B cell (primary cell): ENCODE measurements around the gene TBRG4. TPM values are rescaled to one million over a fixed set of nuclear protein-coding genes. Genes with fewer than 3 reads are reported as not detected.

Experiments
- ATAC-seq: fragments of 200-7000 bp; cut with Tn5 transposase; one replicate; pipeline ENCODE4 v1.10.0; 2021; ENCODE audit warnings: low read depth, mild to moderate bottlenecking, moderate number of reproducible peaks, moderate library complexity
- CTCF ChIA-PET: fragments of 350-600 bp; sonication (Branson Sonifier 250); formaldehyde crosslinking; loops from one replicate; lab custom pipeline; 2021; ENCODE audit warnings: antibody characterized with exemption, inconsistent platforms; lab: Charles Lee
- POLR2A ChIA-PET: fragments of 350-600 bp; sonication (Branson Sonifier 250); formaldehyde crosslinking; loops from one replicate; lab custom pipeline; 2021; ENCODE audit warnings: antibody characterized with exemption; lab: Charles Lee
- DNase-seq: peaks from one replicate; pipeline ENCODE4 v3.0.0; 2013
- H2AFZ ChIP-seq: 2 replicates; pipeline ENCODE4 v1.6.1; 2012; ENCODE audit warnings: mild to moderate bottlenecking, low read depth, low read length; ENCODE audit not compliant: insufficient read depth, poor library complexity, severe bottlenecking
- H3K27ac ChIP-seq, 2 donors: 1 replicate in 1 of 2; 2 replicates in 1 of 2; pipeline ENCODE4 v1.5.1; 2012 to 2013; ENCODE audit warnings: low read length in 2 of 2, mild to moderate bottlenecking in 2 of 2, moderate library complexity in 1 of 2
- H3K27me3 ChIP-seq, 4 experiments: fragments of 200-600 bp in 1 of 4; sonication (generic) in 1 of 4; replicated peaks in 1 of 4; 1 replicate in 2 of 4; 2 replicates in 2 of 4; pipeline versions ENCODE4 v1.6.1 to v1.7.0; 2013 to 2016; ENCODE audit warnings: low read length in 3 of 4, mild to moderate bottlenecking in 2 of 4, mixed read lengths in 1 of 4, moderate library complexity in 1 of 4; ENCODE audit not compliant: insufficient read depth in 4 of 4, control insufficient read depth in 3 of 4; ENCODE audit errors: control extremely low read depth in 1 of 4
- H3K36me3 ChIP-seq, 2 experiments: replicated peaks in 1 of 2; 1 replicate in 1 of 2; 2 replicates in 1 of 2; pipeline versions ENCODE4 v1.6.1 to v1.7.1; 2013; ENCODE audit warnings: low read length in 1 of 2; ENCODE audit not compliant: insufficient read depth in 2 of 2, control insufficient read depth in 1 of 2; ENCODE audit errors: control extremely low read depth in 1 of 2, extremely low read depth in 1 of 2
- H3K4me1 ChIP-seq, 2 donors: fragments of 200-600 bp in 1 of 2; sonication (generic) in 1 of 2; 1 replicate in 1 of 2; 2 replicates in 1 of 2; pipeline versions ENCODE4 v1.5.1 to v1.6.1; 2013 to 2017; ENCODE audit warnings: low read length in 2 of 2; ENCODE audit not compliant: control insufficient read depth in 2 of 2, insufficient read depth in 2 of 2
- H3K4me2 ChIP-seq: replicated peaks from 2 replicates; pipeline ENCODE3; 2012; ENCODE audit warnings: mild to moderate bottlenecking, low read depth, low read length; ENCODE audit not compliant: poor library complexity, severe bottlenecking
- H3K4me3 ChIP-seq, 5 experiments: fragments of 200-600 bp in 1 of 5; sonication (generic) in 1 of 5; 1 replicate in 3 of 5; 2 replicates in 2 of 5; pipeline versions ENCODE4 v1.5.1 to v1.7.0; 2011 to 2016; ENCODE audit warnings: low read length in 4 of 5, mild to moderate bottlenecking in 4 of 5, low read depth in 2 of 5, control low read depth in 1 of 5, moderate library complexity in 1 of 5; ENCODE audit not compliant: insufficient read depth in 1 of 5; ENCODE audit errors: control extremely low read depth in 1 of 5, extremely low read depth in 1 of 5
- H3K79me2 ChIP-seq: fragments of 200-600 bp; sonication (generic); one replicate; pipeline ENCODE4 v1.6.0; 2016; ENCODE audit warnings: low read length; ENCODE audit not compliant: control insufficient read depth, insufficient read depth
- H3K9ac ChIP-seq: fragments of 200-600 bp; sonication (generic); 2 replicates; pipeline ENCODE4 v1.6.1; 2017; ENCODE audit warnings: mild to moderate bottlenecking, low read length, moderate library complexity
- H3K9me3 ChIP-seq, 3 donors: one replicate each; pipeline versions ENCODE4 v1.6.1 to v1.7.1; 2013; ENCODE audit warnings: low read length in 2 of 3; ENCODE audit not compliant: control insufficient read depth in 2 of 3, insufficient read depth in 1 of 3; ENCODE audit errors: control extremely low read depth in 1 of 3
- H4K20me1 ChIP-seq: 2 replicates; pipeline ENCODE4 v1.6.0; 2012; ENCODE audit warnings: mild to moderate bottlenecking, low read length; ENCODE audit not compliant: insufficient read depth, control insufficient read depth, poor library complexity, severe bottlenecking
- H3K27ac Mint-ChIP-seq: one replicate; pipeline ENCODE4 v1.8.0; 2021; ENCODE audit warnings: mixed read lengths
- H3K27me3 Mint-ChIP-seq: one replicate; pipeline ENCODE4 v1.8.0; 2021; ENCODE audit warnings: mixed read lengths
- H3K4me1 Mint-ChIP-seq: one replicate; pipeline ENCODE4 v1.8.0; 2021; ENCODE audit warnings: mixed read lengths
- H3K4me3 Mint-ChIP-seq: one replicate; pipeline ENCODE4 v1.8.0; 2021; ENCODE audit warnings: mixed read lengths
- H3K9me3 Mint-ChIP-seq: one replicate; pipeline ENCODE4 v1.8.0; 2022; ENCODE audit warnings: mixed read lengths; ENCODE audit not compliant: insufficient read depth
- CTCF ChIP-seq: fragments of 200-600 bp; IDR thresholded peaks from one replicate; pipeline ENCODE4 v1.8.0; 2022; ENCODE audit warnings: antibody characterized with exemption, mild to moderate bottlenecking
- EZH2 ChIP-seq: IDR thresholded peaks from 2 replicates; pipeline ENCODE4 v1.6.1; 2012; ENCODE audit warnings: borderline replicate concordance, low read depth, mild to moderate bottlenecking, moderate library complexity, low read length; ENCODE audit not compliant: insufficient read depth, poor library complexity, severe bottlenecking
- WGBS: methylation state at CpG from one replicate; pipeline ENCODE4 v1.1.5; 2013; ENCODE audit warnings: missing lambda C conversion rate; ENCODE audit not compliant: insufficient coverage; 5-methylcytosine and 5-hydroxymethylcytosine counted together
- intact Hi-C: fragments of 100-400 bp; cut with micrococcal nuclease; formaldehyde crosslinking; loops from one replicate; pipeline ENCODE4 v1.10.0; 2022
- polyA plus RNA-seq: library from polyadenylated mRNA; depleted of rRNA; stranded (reverse); fragments of >200 nt; gene quantifications from 2 replicates; pipeline ENCODE4 v1.2.3, GENCODE V29; 2012
- total RNA-seq, 2 donors: library from RNA; stranded (reverse); fragments of 120-200 nt in 1 of 2; gene quantifications; 1 replicate in 1 of 2; 2 replicates in 1 of 2; pipeline versions ENCODE4 v1.2.3 to v1.2.4, GENCODE V29; 2013 to 2022

TBRG4 gene
- total and polyA plus RNA-seq, 2 donors (not counting 1 experiment from before 2014, with no cell fraction given) = 92.8 to 111 TPM

GRCh38 chr7:45123913-45124710 is 12.6 kb upstream of the TBRG4 start:
- no peak overlapping the region for H3K27ac ChIP-seq
- Mint-ChIP-seq H3K4me1 (peaks cover 7% of the 10 kb centered on the region), H3K9me3 (no peaks in the 10 kb centered on the region), H3K4me3 (no peak overlapping the region), H3K27me3 (no peaks in the 10 kb centered on the region), H3K27ac (no peak overlapping the region)
- no peak overlapping the region for H3K9ac ChIP-seq
- H3K4me2 ChIP-seq = no peak overlapping the region
- H3K4me3 ChIP-seq = no peak overlapping the region
- no peak overlapping the region for H2AFZ ChIP-seq
- no peak for DNase-seq
- no peaks in the 10 kb centered on the region for H4K20me1 ChIP-seq
- no peaks in the 10 kb centered on the region for H3K79me2 ChIP-seq
- H3K4me1 ChIP-seq = peaks cover 0 to 15% of the 10 kb centered on the region in 2 donors
- 96% methylated on average over 8 of the region's 12 CpGs for WGBS
- TF ChIP-seq CTCF (no peak), EZH2 (no peak)
- intact Hi-C loops = no loop called here
- no peaks in the 10 kb centered on the region for H3K27me3 ChIP-seq
- ChIA-PET CTCF (interaction anchor here (0.6 to 3.7 kb wide), 6 partner anchors 12 to 734 kb away, joined by 3 to 11 read pairs (median 4); no protein-coding TSS in a partner anchor), POLR2A (no interaction called here)
- no peaks in the 10 kb centered on the region for H3K36me3 ChIP-seq
- H3K9me3 ChIP-seq = no peaks in the 10 kb centered on the region
- ATAC-seq = no peak
